RWPE2 (cell line): Measurements from ENCODE around the gene SLC6A9.

Experiments used
- ATAC-seq: fragments of 200-7000 bp; cut with Tn5 transposase; 3 replicates; pipeline ENCODE4 v1.9.1; 2021; ENCODE audit warnings: low read depth
- DNase-seq: peaks from one replicate; pipeline ENCODE4 v3.0.0-alpha.2; 2020; ENCODE audit warnings: low spot score
- H3K27ac ChIP-seq: fragments of 450-650 bp; 2 replicates; pipeline ENCODE4 v1.5.1; 2017; ENCODE audit warnings: mild to moderate bottlenecking; ENCODE audit not compliant: poor library complexity, severe bottlenecking
- H3K27me3 ChIP-seq: fragments of 250-450 bp; sonication (Bioruptor Pico); 2 replicates; pipeline ENCODE4 v1.5.1; 2021; ENCODE audit warnings: mild to moderate bottlenecking, moderate library complexity; ENCODE audit not compliant: insufficient read depth, poor library complexity, severe bottlenecking
- H3K36me3 ChIP-seq: fragments of 250-450 bp; sonication (Bioruptor Pico); 2 replicates; pipeline ENCODE4 v1.5.1; 2020; ENCODE audit warnings: low read depth, mild to moderate bottlenecking, moderate library complexity
- H3K4me1 ChIP-seq: fragments of 250-450 bp; sonication (Bioruptor Pico); 2 replicates; pipeline ENCODE4 v1.5.1; 2021; ENCODE audit warnings: mild to moderate bottlenecking, moderate library complexity; ENCODE audit not compliant: insufficient read depth, poor library complexity, severe bottlenecking
- H3K4me3 ChIP-seq: fragments of 250-450 bp; sonication (Bioruptor Pico); 2 replicates; pipeline ENCODE4 v1.5.1; 2021; ENCODE audit warnings: mild to moderate bottlenecking, moderate library complexity; ENCODE audit not compliant: severe bottlenecking
- H3K9me3 ChIP-seq: fragments of 250-450 bp; sonication (Bioruptor Pico); 2 replicates; pipeline ENCODE4 v1.5.1; 2021; ENCODE audit warnings: mild to moderate bottlenecking, moderate library complexity; ENCODE audit not compliant: severe bottlenecking
- CTCF ChIP-seq: fragments of 450-650 bp; IDR thresholded peaks from one replicate; pipeline ENCODE4 v1.5.1; 2017; ENCODE audit warnings: mild to moderate bottlenecking, moderate library complexity; ENCODE audit not compliant: poor library complexity, severe bottlenecking

SLC6A9 gene

GRCh38 chr1:44014365-44015104 is 16.7 kb downstream of the SLC6A9 start:
- DNase-seq: no peak
- ATAC-seq: no peak
- Histone ChIP-seq H3K27ac (no peak overlapping the region), H3K4me1 (no peaks in the 10 kb centered on the region), H3K27me3 (no peaks in the 10 kb centered on the region), H3K36me3 (peaks cover 5% of the 10 kb centered on the region; the same call in 1 of the 2 replicates), H3K4me3 (no peak overlapping the region), H3K9me3 (no peaks in the 10 kb centered on the region)
- TF ChIP-seq CTCF: no peak

- Histone ChIP-seq H3K27ac (no peak overlapping the region), H3K36me3 (peaks cover 4% of the 10 kb centered on the region; the same call in 1 of the 2 replicates), H3K9me3 (no peaks in the 10 kb centered on the region), H3K27me3 (no peaks in the 10 kb centered on the region), H3K4me1 (no peaks in the 10 kb centered on the region), H3K4me3 (no peak overlapping the region)
- ATAC-seq (no peak), DNase-seq (no peak)
- TF ChIP-seq CTCF: no peak
Observed at GRCh38 chr1:44013949-44014348, 17.3 kb downstream of the SLC6A9 start.

- TF ChIP-seq CTCF: no peak
Observed at GRCh38 chr1:44012941-44013609, 18.2 kb downstream of the SLC6A9 start.

GRCh38 chr1:44012404-44012803 is 18.9 kb downstream of the SLC6A9 start:
- ATAC-seq (no peak), DNase-seq (no peak)
- Histone ChIP-seq H3K4me1 (no peaks in the 10 kb centered on the region), H3K36me3 (no peaks in the 10 kb centered on the region), H3K9me3 (no peaks in the 10 kb centered on the region), H3K4me3 (no peak overlapping the region), H3K27me3 (no peaks in the 10 kb centered on the region), H3K27ac (no peak overlapping the region)
- TF ChIP-seq CTCF: no peak

More at GRCh38 chr1:44012941-44013609, 18.2 kb downstream of the SLC6A9 start:
- no peaks in the 10 kb centered on the region for H3K36me3 ChIP-seq
- H3K27me3 ChIP-seq: no peaks in the 10 kb centered on the region
- H3K4me1 ChIP-seq: no peaks in the 10 kb centered on the region
- DNase-seq (peak; percentile 47), ATAC-seq (no peak)
- no peaks in the 10 kb centered on the region for H3K9me3 ChIP-seq
- H3K27ac ChIP-seq: no peak overlapping the region
- H3K4me3 ChIP-seq: no peak overlapping the region
